ENCODE measurements around the gene A2ML1.
"Not testable (repeated sequence)": the region's sequence is repeated elsewhere in the genome, so short reads cannot be mapped to it uniquely, and the experiment has no call there.

DNA sequence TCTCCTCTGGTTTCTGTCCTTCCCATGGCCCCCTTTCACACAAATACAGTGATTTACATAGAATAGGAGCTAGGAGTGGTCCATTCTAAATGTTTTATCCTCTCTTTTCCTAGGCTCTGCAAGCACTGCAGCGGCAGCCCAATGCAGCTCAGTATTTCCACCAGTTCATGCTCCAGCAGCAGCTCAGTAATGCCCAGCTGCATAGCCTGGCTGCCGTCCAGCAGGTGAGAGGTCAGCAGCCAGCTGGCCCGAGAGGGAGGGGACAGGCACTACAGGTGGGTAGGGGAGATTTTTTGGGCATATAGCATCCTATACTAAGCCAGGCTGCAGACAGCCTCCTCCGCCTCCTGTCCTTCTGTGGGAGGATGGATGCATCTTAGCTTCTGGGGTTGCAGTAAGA is 97.2 kb downstream of the A2ML1 start:
- not testable (repeated sequence) for TF ChIP-seq POLR2A (IDR thresholded peaks at IDR 0.05)
- TF ChIP-seq, protein P1, sequence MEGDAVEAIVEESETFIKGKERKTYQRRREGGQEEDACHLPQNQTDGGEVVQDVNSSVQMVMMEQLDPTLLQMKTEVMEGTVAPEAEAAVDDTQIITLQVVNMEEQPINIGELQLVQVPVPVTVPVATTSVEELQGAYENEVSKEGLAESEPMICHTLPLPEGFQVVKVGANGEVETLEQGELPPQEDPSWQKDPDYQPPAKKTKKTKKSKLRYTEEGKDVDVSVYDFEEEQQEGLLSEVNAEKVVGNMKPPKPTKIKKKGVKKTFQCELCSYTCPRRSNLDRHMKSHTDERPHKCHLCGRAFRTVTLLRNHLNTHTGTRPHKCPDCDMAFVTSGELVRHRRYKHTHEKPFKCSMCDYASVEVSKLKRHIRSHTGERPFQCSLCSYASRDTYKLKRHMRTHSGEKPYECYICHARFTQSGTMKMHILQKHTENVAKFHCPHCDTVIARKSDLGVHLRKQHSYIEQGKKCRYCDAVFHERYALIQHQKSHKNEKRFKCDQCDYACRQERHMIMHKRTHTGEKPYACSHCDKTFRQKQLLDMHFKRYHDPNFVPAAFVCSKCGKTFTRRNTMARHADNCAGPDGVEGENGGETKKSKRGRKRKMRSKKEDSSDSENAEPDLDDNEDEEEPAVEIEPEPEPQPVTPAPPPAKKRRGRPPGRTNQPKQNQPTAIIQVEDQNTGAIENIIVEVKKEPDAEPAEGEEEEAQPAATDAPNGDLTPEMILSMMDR (IDR thresholded peaks at IDR 0.05) = not testable (repeated sequence)
